ENCODE results near the gene RTP5.
"Not testable (repeated sequence)": the region's sequence is repeated elsewhere in the genome, so short reads cannot be mapped to it uniquely, and the experiment has no call there.

Gene RTP5

DNA sequence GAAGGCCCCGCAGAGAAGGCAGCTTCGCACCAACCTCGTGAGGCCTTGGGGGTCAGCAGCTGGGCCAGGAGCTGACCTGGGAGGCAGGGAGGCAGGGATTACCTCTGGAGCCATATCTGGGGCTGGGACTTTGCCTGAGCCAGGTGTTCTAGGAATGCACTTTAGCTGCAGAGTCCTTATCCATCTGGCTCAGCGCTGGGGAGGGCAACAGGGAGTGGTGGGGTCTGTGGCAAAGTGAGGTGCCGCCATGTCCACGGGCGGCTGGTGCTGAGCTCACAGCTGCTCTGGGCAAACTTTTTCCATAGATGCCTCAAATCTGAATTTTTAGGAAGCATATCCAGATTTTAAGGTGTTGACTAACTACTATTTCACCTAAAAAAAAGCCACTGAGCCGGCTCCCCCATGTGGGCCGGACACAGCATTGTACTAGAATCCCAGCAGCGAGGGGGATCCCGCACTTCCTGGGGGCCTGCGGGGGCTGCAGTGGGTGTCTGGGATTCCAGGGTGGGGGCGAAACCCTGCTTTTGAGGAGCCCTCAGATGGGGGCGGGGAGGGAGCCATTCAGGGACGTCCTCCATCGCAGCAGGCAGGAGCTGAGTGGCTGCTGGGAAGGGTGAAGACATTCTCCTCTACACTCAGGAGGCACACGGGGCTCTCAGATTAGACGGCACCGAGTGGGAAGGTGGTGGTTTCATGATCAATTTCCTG, 34.6 kb downstream of the RTP5 start:
- no peak for DNase-seq

DNA sequence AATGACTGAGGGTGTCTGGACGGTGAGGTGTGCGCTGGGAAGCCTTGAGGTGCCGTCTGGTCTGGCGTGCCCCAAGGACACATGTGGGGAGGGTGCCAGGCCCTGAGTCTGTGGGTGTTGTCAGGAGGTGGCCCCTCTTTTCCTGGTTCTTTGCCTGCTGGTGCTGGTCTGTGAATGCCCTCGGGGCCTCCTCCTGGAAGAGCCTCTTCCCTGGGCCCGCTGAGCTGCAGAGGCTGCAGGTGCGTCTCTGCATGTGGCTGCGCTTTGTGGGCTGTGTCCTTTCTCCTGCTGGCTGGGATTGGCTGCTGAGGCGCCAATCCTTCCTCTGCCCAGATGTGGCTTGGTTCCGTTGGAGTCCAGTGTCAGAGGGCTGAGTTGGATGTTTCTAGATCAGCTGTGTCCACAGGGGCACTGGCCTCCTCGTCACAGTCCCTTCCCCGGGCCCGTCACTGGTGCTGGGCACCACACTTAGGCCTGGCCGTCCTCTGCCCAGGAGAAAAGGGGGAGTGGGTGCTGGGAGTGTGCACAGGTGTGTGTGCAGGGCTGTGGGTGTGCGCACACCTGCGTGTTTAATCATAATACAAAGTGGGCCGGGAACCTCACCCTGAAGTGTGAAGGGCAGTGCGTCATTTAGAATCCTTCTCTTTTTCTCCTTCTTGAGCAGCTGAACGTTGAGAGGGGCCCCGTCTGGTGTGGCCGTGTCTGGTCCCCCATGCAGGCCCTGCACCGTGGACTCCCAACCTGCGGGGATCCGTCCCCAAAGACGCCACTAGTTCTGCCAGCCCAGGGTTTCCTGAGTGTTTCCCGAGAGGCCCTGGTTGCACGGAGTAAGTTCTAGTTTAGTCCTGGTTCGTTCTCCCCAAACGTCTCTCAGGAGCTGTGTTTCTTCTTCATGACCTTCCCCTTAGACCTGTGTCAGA, 35.5 kb downstream of the RTP5 start:
- DNase-seq, result no peak

DNA sequence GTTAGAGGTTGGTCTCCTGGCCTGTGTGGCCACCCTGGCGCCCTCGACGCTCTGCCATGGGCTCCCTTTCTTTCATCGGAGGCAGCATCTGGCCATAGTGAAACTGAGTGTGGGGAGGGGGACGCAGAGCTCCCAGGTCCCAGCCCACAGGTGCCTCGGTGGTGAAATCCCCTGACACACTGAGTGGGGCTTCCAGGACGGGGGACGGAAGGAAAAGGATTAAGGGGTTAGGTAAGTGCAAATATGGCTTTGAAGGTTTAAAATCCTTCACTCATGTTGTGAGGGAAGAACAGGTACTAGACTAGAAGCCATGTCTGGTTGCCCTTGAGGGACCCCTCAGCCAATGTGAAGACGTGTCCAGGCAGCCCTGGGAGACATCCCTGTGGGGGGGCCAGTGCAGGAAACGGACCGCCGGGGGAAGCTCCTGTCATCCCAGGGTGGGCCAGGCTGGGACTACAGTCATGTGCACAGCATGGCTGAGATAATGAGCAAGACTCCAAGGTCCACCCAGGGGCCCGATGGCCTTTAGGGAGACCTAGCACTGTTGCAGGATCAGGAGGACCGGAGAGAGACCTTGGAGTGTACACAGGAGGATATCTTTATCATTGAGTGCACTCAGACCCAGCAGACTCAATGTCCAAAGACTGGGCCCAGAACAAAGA, 36.3 kb downstream of the RTP5 start:
- no peak for DNase-seq

DNA sequence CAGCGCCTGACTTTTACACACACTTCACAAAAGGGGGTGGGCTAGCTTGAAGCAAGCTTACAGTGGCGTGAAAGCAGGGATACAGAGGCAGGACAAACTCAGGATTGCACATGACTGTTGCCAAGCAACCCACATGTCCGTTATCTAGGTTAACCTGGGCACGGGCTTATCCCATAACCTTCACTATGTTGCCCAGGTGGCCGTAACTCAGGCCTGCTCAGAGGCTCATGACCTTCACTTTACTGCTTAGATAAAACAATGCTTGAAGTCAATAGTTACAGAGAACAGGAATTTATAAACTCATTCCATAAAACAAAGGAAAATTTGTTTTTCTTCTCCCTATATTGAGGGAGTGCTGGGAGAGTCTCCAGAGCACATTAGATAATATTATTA, 36.8 kb downstream of the RTP5 start:
- DNase-seq, result not testable (repeated sequence)

DNA sequence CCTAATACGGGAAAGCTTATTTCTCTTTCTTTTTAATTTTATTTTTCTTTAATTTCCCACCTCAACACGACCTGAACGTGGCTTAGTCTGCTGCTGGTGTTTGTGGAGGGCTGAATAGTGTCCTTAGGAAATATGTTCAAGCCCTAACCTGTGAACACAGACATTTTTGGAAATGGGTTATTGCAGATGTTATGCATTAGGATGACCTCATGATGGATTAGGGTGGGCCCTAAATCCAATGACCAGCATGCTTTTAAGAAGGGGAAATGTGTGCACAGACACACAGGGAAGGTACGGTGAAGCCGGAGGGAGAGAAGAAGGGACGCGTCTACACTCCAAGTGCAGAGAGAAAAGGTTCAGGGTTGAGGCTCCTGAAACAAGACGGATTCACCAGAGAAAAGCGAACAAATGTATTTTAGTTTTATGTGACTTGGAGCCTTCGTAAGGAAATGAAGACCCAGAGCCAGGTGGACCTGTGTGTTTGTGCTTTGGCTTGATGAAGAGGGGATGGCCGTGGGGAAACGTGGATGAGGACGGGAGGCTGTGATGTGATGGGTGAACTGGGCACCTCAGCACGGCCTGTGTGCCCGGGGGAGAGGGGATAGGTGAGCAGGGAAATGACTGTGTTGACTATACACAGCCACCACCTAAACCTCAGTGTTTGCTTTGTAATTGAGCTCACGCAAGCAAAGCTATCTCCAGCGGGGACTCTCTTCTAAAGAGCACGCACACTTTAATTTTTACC, 37.5 kb downstream of the RTP5 start:
- DNase-seq, result peak; percentile 21

DNA sequence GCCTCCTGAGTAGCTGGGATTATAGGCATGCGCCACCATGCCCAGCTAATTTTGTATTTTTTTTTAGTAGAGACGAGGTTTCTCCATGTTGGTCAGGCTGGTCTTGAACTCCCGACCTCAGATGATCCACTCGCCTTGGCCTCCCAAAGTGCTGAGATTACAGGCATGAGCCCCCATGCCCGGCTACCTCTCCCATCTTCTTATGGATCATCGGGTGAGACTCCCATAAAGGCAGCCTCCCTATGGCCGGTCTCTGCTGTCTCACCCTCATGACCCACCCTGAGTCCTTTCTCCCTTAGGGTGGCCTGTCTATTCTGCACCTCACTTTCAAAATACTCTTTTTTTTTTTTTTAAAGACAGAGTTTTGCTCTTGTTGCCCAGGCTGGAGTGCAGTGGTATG, 38.3 kb downstream of the RTP5 start:
- not testable (repeated sequence) for DNase-seq

DNA sequence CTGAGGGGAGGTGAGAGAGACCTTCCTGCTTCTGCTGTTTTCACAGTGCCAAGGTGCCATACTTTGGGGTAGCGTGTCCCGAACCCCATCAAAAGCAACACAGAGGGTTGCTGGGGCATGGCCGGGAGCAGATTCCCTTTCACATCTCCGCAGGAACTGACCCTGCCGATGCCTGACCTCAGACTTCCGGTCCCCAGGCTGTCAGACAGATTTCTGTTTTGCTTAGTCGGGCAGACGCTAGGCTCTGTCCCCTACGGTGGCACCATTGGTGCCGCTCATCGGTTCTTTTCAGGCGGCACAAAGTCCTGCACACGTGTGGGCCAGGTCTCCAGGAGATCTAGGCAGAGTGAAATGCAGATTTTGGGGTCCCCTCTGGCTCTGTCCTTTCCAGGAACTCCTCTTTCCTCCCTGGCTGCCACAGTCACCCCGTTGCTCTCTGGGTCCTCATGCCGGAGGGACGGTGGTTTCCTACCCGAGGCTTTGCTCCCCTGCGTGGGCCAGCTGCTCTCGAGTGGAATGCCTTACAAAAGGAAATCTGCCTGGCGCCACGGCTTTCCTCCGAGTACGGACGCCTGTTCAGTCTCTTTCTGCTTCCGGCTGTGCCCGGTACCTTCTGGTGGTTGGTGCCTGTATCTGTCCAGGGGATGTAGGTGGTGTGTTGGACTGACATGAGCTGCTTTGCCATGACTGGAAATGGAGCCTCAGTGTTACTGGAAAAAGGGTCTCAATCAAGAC, 39.3 kb downstream of the RTP5 start:
- no peak for DNase-seq

DNA sequence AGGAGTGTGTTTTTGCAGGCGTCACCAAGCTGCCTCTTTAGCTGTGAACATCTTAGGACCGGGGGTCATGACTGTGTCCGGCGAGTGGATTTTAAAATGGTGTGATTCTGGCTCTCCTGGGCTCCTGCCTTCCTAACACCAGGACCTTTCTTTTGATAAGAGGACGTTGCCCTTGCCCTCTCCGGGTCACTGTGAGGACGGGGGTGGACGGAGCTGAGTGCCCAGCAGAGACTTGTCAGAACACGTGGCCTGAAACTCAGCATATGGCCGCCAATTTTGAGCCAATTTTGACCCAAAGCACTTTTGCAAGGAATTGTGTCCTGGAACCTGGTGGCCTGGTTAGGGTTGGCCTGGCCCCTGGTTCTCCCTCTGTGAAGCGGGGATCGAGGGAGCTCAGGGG, 40.2 kb downstream of the RTP5 start:
- DNase-seq, result no peak

DNA sequence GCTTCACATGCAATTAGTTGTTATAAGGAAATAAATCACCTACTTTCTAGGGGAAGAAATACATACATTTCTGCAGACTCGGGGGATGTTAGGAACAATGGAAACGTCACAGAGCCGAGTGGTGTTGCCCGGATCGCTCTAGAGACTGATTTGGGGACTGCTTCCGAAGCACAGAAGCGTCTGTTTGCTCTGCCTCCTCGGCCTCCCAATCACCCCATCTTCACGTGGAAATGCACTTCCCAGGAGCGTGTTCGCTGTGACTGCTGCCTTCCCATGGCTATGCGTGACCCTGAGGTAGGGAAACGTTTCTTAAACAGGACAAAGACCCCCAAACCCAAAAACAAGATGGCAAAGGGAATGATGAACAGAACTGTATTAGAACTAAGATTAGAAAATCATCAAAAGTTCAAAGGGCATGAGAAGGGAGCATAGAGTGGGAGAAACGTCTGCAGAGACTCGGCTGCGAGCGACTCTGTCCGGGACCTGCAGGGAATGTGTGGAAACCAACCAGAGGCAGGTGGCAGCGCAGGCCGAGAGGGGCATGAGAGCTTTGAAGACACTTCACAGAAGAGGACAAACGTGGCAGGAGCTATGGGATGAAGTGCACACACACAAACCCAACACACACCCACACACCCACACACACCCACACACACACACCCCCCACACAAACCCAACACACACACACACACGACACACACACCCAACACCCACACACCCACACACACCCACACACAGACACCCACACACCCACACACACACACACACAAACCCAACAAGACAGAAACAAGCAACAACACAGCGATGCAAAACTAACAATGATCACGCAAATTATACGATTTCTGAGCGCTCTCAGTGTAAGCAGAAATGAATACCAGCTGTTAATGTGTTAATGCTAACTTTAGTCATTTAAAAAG, 41.3 kb downstream of the RTP5 start:
- DNase-seq, result no peak

DNA sequence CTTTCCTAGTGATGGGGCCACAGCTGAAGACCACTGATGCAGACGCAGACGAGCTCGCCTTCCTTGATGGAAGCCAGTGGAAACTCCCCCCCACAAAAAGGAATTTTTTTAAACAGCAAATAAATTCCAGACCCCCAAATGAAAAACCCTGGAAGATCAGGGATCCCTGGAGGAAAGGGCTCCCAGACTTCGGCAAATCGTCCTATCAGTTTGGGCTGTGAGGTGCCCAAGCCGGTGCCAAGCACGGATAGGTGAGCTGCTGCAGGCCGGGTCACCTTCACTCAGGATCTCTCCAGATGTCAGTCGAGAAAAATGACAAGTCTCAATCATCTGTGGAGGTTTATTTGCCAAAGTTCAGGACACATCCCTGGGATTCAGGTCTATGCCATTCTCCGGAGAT, 42.0 kb downstream of the RTP5 start:
- DNase-seq, result no peak

DNA sequence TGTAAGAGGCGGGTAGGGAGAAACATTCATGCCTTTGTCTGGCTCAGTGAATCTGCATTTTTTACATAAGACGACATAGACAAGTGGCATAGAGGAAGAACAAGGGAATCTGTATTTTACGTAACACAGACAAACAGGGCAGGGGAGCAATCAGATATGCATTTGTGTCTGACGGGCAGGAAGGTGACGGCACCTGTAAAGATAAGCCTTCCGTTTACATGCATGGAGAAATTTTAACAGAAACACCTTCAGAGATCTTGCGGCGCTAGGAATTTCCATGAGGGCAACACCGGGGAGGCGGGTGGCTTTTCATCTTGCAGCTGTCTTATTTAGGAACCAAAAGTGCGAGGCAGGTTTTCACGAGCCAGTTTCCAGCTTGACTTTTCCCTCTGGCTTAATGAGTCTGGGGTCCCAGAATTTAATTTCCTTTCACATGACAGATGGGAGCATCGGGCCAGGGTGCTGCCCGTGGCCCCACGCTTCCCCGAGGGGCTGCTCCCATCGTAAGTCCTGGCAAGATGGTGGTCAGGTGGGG, 42.6 kb downstream of the RTP5 start:
- no peak for DNase-seq

DNA sequence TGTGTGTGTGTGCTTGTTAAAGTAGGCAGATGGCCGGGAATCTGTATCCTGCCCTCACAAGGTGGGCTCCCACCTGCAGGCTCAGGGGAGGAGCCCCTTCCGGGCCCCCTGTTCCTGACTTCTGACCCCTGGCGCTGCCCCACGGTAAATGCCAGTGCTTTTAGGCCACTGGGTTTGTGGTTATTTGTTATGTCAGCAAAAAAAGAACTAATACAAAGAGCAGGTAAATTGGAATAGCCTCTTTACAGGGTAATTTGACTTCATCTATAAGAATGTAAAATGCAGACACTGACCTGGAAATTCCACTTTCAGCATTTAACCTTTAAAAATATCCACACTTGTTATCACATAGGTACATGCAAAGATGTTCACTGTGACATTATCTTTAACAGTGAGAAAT, 44.2 kb downstream of the RTP5 start:
- DNase-seq, result no peak

DNA sequence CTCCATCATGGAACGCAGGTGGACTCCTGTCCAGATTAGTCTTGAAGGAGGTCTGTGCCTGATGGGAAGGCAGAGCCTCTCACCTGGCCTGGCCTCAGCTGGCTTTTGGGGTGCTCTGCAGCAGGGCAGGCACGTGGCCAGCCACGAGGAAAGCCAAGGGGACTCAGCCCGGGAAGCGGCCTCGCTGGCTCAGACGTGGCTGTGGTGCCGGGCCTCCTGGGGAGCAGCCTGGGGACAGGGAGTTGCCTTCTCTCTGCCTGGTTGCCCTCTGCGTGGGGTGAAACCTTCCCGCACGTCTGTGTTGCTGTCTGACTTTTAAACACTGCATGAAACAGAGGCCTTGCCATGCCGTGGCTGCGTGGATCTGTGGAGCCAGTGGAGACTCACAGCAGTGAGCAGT, 45.0 kb downstream of the RTP5 start:
- no peak for DNase-seq

DNA sequence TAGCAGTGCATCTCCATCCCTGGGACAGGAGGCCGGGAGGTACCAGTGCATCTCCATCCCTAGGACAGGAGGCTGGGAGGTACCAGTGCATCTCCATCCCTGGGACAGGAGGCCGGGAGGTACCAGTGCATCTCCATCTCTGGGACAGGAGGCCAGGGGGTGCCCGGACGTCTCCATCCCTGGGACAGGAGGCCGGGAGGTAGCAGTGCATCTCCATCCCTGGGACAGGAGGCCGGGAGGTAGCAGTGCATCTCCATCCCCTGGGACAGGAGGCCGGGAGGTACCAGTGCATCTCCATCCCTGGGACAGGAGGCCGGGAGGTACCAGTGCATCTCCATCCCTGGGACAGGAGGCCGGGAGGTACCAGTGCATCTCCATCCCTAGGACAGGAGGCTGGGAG, 52.1 kb downstream of the RTP5 start:
- DNase-seq, result not testable (repeated sequence)

DNA sequence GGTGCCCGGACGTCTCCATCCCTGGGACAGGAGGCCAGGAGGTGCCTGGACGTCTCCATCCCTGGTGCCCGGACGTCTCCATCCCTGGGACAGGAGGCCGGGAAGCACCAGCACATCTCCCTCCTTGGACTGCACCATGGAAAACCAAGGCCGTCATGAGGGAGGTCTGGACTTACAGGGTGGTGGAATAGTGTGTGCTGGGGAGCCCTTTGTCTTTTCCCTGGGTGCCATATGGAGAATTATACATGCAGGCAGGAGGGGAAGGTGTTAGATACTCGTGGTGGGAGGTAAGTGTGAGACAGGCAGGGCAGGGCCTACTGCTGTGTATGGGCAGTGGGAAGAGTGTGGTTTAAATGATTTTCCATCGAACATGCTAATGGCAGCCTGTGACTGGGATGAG, 52.9 kb downstream of the RTP5 start:
- no peak for DNase-seq

DNA sequence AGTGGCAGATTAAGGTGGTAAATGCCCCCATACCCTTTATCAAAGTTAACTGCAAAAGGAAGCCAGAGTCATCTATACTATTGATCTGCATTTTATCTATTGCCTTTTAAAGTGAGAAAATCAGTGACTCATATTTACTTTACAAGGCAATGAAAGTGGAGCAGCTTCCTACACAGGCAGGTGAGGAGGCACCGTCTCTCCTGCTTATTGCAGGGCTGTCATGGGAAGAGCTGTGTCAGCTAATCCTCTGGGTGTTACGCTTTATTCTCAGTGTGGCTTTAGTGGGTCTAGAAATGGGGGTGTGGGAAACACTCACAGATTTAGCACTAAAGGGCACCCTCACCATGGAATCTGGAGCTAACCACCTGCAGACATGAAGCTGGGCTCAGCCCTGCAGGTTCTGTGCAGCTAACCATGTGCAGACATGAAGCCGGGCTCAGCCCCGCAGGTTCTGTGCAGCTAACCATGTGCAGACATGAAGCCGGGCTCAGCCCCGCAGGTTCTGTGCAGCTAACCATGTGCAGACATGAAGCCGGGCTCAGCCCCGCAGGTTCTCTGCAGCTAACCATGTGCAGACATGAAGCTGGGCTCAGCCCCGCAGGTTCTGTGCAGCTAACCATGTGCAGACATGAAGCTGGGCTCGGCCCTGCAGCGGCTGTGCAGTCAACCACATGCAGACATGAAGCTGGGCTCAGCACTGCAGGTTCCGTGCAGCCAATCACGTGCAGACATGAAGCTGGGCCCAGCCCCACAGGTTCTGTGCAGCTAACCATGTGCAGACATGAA, 53.5 kb downstream of the RTP5 start:
- peak; percentile 0 for DNase-seq

Measured in DMS53 (cell line).